Endodermal cell (in vitro differentiated cells): ENCODE data around the gene LRPAP1. TPM values are rescaled to one million over a fixed set of nuclear protein-coding genes. Genes with fewer than 3 reads are reported as not detected.

Experiments
- DNase-seq: peaks from one replicate; pipeline ENCODE4 v3.0.0-alpha.2; 2017
- H3K27ac ChIP-seq: 2 replicates; pipeline ENCODE4 v1.5.1; 2013; ENCODE audit warnings: mild to moderate bottlenecking, low read depth, low read length, moderate library complexity
- H3K27me3 ChIP-seq: 2 replicates; pipeline ENCODE4 v1.6.1; 2013; ENCODE audit warnings: mild to moderate bottlenecking, low read length, moderate library complexity; ENCODE audit not compliant: insufficient read depth, control insufficient read depth, poor library complexity, severe bottlenecking
- H3K36me3 ChIP-seq: 2 replicates; pipeline ENCODE4 v1.7.0; 2013; ENCODE audit warnings: mild to moderate bottlenecking, low read length, moderate library complexity; ENCODE audit not compliant: control insufficient read depth, insufficient read depth
- H3K4me1 ChIP-seq: one replicate; pipeline ENCODE4 v1.7.0; 2013; ENCODE audit warnings: low read length; ENCODE audit not compliant: control insufficient read depth, insufficient read depth
- H3K4me3 ChIP-seq: 2 replicates; pipeline ENCODE4 v1.5.1; 2013; ENCODE audit warnings: mild to moderate bottlenecking, low read length, moderate library complexity
- H3K9ac ChIP-seq: 2 replicates; pipeline ENCODE4 v1.6.1; 2013; ENCODE audit warnings: mild to moderate bottlenecking, low read length, moderate library complexity; ENCODE audit not compliant: poor library complexity, severe bottlenecking; ENCODE audit errors: extremely low read depth
- H3K9me3 ChIP-seq: 2 replicates; pipeline ENCODE4 v1.6.1; 2013; ENCODE audit warnings: mild to moderate bottlenecking, low read length, moderate library complexity; ENCODE audit not compliant: control insufficient read depth
- H3K27ac Mint-ChIP-seq: 2 replicates; pipeline ENCODE4 v1.8.0; 2020; ENCODE audit warnings: mixed read lengths
- H3K27me3 Mint-ChIP-seq: 2 replicates; pipeline ENCODE4 v1.8.0; 2021; ENCODE audit warnings: mild to moderate bottlenecking, mixed read lengths; ENCODE audit not compliant: insufficient read depth
- H3K36me3 Mint-ChIP-seq: 2 replicates; pipeline ENCODE4 v1.8.0; 2020; ENCODE audit warnings: low read depth, mixed read lengths
- H3K4me1 Mint-ChIP-seq: 2 replicates; pipeline ENCODE4 v1.8.0; 2020; ENCODE audit warnings: mixed read lengths
- H3K4me3 Mint-ChIP-seq: 2 replicates; pipeline ENCODE4 v1.8.0; 2020; ENCODE audit warnings: mild to moderate bottlenecking, moderate library complexity, mixed read lengths
- H3K9me3 Mint-ChIP-seq: 2 replicates; pipeline ENCODE4 v1.8.0; 2020; ENCODE audit warnings: mild to moderate bottlenecking, mixed read lengths
- WGBS, 2 experiments: methylation state at CpG; one replicate each; pipeline versions ENCODE4 v1.1.5 to v1.1.7; 2013; ENCODE audit warnings: missing lambda C conversion rate in 2 of 2, mixed read lengths in 1 of 2; ENCODE audit not compliant: insufficient coverage in 1 of 2, insufficient read length in 1 of 2; 5-methylcytosine and 5-hydroxymethylcytosine counted together
- total RNA-seq, 2 donors: library from RNA; stranded (reverse); fragmentation: NEBNext Ultra II Directional in 1 of 2; extraction: Animal tissue kit (Norgen Biotek cat#: 25700) in 1 of 2; gene quantifications; 2 replicates in 1 of 2; 3 replicates in 1 of 2; pipeline ENCODE4 v1.2.1, GENCODE V29; 2021
- TF ChIP-seq, protein P1 (sequence below): fragments of 200-600 bp; sonication (generic); conservative IDR thresholded peaks from 2 replicates; pipeline ENCODE4 v1.5.0; 2021; ENCODE audit warnings: antibody characterized with exemption, mild to moderate bottlenecking

Gene LRPAP1
- total RNA-seq, 2 donors from 2014 or later, result 111 to 129 TPM

DNA sequence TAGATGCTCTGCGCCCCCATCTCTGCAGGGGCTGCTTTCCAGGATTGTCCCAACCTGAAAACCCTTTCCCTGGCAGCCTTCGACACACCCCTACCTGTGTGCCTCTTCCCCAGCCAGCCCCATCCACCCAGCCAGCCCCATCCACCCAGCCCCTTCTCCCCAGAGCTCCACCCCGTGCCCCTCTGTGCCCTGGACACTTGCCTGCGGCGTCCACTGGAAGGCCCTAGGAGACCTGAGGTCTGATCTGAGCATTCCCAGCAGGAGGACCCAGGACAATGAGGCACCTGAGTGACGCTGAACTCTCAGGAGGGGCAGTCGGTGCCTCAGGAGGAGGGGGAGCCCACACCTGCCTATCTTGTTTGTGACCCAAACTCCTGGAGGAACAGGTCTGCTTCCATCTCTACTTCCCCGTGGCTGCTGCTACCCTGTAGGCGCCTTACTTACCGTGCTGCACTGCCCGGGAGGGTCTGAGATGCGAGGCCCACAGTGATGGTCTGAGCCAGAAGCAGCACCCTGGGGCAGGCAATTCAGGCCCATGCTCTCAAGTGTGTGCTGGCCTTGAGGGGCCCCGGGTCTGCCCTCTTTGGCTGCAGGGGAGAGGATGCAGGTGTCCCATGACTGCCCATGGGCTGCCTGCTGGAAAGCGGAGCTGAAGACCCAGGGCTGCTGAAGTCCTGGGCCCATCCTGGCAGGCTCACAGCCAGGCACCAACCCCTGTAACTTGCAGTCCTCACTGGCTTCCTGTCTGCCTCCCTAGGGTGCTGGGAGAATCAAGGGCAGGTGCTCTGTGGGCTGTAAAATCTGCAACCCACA is 4.9 kb downstream of the LRPAP1 start:
- Histone ChIP-seq H3K36me3 (peaks cover 38% of the 10 kb centered on the region), H3K27ac (no peak overlapping the region), H3K4me1 (peaks cover 2% of the 10 kb centered on the region), H3K9me3 (no peaks in the 10 kb centered on the region), H3K4me3 (no peak overlapping the region), H3K9ac (no peak overlapping the region), H3K27me3 (no peaks in the 10 kb centered on the region)
- Mint-ChIP-seq H3K27ac (no peak overlapping the region), H3K4me1 (peaks cover 24% of the 10 kb centered on the region), H3K4me3 (no peak overlapping the region), H3K36me3 (peaks cover 38% of the 10 kb centered on the region), H3K27me3 (peaks cover 2% of the 10 kb centered on the region), H3K9me3 (no peaks in the 10 kb centered on the region)
- TF ChIP-seq, protein P1, sequence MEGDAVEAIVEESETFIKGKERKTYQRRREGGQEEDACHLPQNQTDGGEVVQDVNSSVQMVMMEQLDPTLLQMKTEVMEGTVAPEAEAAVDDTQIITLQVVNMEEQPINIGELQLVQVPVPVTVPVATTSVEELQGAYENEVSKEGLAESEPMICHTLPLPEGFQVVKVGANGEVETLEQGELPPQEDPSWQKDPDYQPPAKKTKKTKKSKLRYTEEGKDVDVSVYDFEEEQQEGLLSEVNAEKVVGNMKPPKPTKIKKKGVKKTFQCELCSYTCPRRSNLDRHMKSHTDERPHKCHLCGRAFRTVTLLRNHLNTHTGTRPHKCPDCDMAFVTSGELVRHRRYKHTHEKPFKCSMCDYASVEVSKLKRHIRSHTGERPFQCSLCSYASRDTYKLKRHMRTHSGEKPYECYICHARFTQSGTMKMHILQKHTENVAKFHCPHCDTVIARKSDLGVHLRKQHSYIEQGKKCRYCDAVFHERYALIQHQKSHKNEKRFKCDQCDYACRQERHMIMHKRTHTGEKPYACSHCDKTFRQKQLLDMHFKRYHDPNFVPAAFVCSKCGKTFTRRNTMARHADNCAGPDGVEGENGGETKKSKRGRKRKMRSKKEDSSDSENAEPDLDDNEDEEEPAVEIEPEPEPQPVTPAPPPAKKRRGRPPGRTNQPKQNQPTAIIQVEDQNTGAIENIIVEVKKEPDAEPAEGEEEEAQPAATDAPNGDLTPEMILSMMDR, result no peak
- DNase-seq, result peak; percentile 45
- WGBS, 2 experiments, result 90 to 93% methylated on average over 11 to 14 of the region's 14 CpGs

DNA sequence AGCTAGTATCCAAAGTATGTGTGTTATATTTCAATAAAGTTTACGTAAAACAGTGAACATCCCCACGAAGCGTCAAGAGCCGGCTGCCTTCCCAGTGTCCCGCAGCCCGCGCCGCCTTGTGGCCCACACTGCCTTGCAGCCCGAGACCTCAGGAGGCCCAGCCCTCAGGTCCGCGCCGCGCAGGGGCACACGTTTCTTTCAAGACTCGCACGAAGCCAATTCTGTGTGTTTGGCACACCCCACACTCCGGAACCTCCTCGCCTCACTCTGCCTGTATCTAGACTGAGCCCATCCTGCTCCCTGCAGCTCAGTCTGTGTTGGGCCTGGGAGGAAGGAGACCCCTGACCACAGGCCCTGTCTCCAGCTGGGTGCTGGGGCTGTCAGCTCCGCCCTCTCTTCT is 5.8 kb downstream of the LRPAP1 start:
- WGBS, 2 experiments, result 95 to 99% methylated on average over 15 to 19 of the region's 19 CpGs
- TF ChIP-seq, protein P1, result no peak
- Mint-ChIP-seq H3K27ac (no peak overlapping the region), H3K4me3 (no peak overlapping the region), H3K4me1 (peaks cover 22% of the 10 kb centered on the region), H3K9me3 (no peaks in the 10 kb centered on the region), H3K36me3 (peaks cover 41% of the 10 kb centered on the region), H3K27me3 (peaks cover 2% of the 10 kb centered on the region)
- H3K27ac ChIP-seq, result no peak overlapping the region
- H3K36me3 ChIP-seq, result peaks cover 38% of the 10 kb centered on the region
- no peak overlapping the region for H3K9ac ChIP-seq
- H3K27me3 ChIP-seq, result no peaks in the 10 kb centered on the region
- no peak overlapping the region for H3K4me3 ChIP-seq
- no peak for DNase-seq
- H3K4me1 ChIP-seq, result peaks cover 2% of the 10 kb centered on the region
- no peaks in the 10 kb centered on the region for H3K9me3 ChIP-seq

DNA sequence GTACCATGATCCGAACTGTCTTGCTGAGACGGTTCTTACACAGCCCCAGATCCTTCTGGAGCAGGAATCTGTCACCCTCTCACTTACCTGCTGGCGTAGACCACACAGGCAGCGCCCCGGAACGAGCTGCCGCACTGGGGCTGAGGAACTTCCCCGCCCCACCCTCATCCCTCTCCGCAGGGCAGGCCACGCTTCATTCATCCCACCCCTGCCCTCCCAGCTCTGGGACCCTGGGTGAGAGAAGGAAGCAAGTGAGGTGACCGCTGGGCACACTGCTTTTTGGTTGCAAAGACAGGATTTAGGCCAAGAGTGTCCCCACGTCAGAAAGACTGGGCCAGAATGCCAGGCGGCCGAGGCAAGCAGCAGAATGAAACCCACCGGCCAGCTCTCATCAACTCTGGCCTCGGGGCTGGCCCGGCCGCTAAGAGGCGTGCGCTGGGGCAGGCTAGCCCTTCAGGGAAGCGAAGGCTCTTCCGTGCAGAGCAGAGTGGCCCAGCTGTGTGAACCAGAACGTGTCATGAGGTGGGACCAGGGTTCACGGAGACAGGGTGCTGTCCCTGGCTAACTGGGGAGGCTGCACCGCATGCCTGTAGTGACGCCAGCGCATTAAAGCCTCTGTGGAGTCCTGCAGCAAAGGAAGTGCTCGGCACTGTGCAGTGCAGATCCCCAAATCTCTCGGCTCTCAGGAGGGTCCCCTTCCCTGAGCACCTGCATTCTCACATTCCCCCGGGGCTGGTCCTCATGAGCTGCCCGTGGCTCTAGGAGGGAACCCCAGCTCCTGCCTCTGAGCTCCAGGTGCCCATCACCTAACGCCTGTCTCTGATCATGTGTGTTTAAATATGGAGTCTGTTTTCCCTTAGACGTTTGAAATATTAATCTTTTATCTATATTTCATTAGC is 6.4 kb downstream of the LRPAP1 start:
- peak; percentile 41 for DNase-seq
- H3K36me3 Mint-ChIP-seq, result peaks cover 42% of the 10 kb centered on the region
- Histone ChIP-seq H3K9me3 (no peaks in the 10 kb centered on the region), H3K9ac (no peak overlapping the region), H3K27me3 (no peaks in the 10 kb centered on the region), H3K4me3 (no peak overlapping the region), H3K4me1 (peaks cover 1% of the 10 kb centered on the region), H3K27ac (no peak overlapping the region), H3K36me3 (peaks cover 39% of the 10 kb centered on the region)
- H3K27ac Mint-ChIP-seq, result no peak overlapping the region
- TF ChIP-seq, protein P1, result no peak
- H3K9me3 Mint-ChIP-seq, result no peaks in the 10 kb centered on the region
- WGBS, 2 experiments, result 93 to 94% methylated on average over 27 to 32 of the region's 33 CpGs
- peaks cover 18% of the 10 kb centered on the region for H3K4me1 Mint-ChIP-seq
- peaks cover 2% of the 10 kb centered on the region for H3K27me3 Mint-ChIP-seq
- no peak overlapping the region for H3K4me3 Mint-ChIP-seq
